HG02938 (cell line): ENCODE measurements around the gene ACSBG1.

Experiments used
- ATAC-seq: cut with Tn5 transposase; IDR thresholded peaks from one replicate; pipeline ENCODE4 v1.9.1; 2021; ENCODE audit warnings: mild to moderate bottlenecking, moderate library complexity; ENCODE audit not compliant: unreplicated experiment

ACSBG1 gene

DNA sequence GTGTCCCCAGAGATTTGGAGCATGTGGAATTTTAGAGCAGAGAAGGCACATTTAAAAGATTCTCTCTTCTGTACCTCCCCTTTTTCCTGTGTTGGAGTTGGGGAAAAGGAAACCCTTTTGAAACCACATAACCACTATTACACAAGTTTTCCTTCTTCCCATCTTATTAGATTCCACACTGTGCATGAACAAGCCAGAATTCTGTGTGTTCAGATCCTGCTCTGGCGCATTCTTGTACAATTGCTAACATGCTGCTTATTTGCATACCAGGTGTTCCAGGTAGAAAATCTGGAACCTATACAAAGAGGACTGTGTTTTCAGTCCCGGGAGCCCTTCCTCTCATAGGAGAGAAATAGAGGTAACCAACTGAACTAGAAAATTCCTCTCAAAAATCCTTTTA is 100.6 kb downstream of the ACSBG1 start:
- ATAC-seq = no peak

- peak; percentile 53 for ATAC-seq
Observed at GRCh38 chr15:78131295-78132061, 102.9 kb downstream of the ACSBG1 start, which contains the start of gene CIB2. Gene CIB2 (minus strand): TSS chr15:78131445. CDS start chr15:78131215, 230 bp downstream.

GRCh38 chr15:78130466-78131294 is 103.7 kb downstream of the ACSBG1 start:
- no peak for ATAC-seq

DNA sequence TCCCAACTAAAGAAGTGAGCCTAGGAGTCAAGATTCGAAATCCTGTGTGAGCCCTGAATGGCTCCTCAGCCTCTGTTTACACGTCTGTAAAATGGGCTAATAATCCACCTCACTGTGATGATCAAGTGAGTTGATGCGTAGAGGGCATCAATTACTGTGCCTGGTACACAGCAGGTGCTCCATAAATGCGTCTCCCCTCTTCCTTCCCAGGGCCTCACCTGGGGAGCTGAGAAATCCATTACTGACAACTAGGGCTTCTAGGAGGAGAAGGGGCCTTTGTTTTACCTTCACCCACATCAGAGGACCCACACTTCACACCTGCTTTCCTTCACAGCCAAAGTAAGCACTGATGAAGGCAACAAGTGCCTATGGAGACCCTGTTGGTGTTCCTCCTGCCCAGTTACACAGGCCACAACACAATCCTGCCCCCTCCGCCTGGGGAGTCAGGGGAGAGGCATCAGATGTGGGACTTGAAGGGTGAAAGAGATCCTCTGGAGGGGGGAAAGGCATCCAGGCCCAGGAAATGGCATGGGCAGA is 104.5 kb downstream of the ACSBG1 start:
- no peak for ATAC-seq

DNA sequence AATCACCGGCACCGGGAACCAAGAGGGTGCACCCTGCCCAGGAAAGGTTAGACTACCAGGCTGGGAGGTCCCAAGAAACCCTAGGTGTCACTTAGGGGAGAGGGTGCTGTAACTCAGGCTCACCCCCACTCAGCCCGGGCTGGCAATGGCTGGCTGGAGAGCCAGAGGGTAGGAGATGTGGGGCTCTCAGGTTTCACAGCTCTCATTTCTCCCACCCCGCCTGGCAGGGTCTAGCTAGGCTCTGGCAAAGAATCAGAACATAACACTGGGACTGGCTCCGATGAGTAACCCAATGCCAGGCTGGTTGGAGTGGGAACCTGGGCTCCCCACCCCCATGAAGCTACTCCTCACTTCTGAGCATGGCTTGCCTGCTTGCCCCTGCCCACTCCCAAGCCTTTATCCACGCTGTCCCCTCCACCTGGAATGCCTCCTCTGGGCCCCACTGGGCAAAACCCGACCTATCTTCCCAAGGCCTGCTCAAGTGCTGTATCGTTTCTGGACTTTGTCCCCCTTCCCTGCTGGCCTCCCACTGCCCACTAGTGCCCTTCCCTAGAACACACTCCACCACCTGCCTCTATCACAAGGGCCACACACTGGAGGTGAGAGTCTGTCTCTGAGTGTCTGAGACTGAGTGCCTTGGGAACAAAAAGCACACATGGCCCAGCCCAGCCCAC is 105.2 kb downstream of the ACSBG1 start:
- ATAC-seq = no peak

DNA sequence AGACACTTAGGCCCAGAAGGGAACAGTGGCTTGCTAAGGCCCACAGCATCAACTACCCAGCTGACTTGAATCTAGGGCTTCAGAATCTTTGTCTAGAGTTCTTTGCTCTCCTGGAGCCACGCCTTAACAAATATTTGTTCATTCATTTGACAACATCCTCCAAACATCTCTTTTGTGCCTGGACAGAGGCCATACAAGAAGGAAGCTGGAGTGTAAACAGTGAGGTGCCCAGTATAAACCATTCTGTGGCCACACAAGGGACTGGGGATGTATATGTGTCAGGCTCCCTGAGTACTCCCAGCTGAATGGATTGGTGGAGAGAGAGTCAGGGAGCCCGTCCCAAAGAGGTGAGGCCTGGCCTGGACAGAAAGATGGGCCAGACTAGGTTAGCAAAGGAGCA is 106.5 kb downstream of the ACSBG1 start:
- ATAC-seq = no peak

DNA sequence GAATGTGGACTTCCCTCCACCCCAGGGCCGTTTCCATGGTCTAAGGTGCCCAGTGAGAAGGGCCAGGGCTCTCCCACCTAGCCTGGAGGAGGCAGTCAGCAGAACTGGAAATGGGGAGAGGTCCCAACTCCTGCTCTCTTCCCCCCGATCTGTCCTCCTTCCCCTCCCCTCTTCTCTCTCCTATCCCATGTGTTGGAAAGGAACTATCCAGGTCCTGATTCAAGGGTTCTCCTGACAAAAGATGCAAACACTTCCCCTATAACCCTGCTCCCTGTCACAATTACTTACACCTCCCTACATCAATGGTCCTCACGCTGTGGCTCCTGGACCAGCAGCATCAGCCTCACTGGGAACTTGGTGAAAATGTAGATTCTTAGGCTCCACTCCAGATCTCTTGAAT is 109.1 kb downstream of the ACSBG1 start:
- no peak for ATAC-seq

GRCh38 chr15:78120523-78120922 is 113.8 kb downstream of the ACSBG1 start:
- ATAC-seq = no peak
